NCI-H2196 treated with DMSO at 0.1 percent for 48 hours (cell line): ENCODE data around the gene NUAK1.

Experiments
- DNase-seq: peaks from one replicate; lab custom pipeline; 2025; ENCODE audit not compliant: unreplicated experiment; lab: John Stamatoyannopoulos, UW

Gene NUAK1

DNA sequence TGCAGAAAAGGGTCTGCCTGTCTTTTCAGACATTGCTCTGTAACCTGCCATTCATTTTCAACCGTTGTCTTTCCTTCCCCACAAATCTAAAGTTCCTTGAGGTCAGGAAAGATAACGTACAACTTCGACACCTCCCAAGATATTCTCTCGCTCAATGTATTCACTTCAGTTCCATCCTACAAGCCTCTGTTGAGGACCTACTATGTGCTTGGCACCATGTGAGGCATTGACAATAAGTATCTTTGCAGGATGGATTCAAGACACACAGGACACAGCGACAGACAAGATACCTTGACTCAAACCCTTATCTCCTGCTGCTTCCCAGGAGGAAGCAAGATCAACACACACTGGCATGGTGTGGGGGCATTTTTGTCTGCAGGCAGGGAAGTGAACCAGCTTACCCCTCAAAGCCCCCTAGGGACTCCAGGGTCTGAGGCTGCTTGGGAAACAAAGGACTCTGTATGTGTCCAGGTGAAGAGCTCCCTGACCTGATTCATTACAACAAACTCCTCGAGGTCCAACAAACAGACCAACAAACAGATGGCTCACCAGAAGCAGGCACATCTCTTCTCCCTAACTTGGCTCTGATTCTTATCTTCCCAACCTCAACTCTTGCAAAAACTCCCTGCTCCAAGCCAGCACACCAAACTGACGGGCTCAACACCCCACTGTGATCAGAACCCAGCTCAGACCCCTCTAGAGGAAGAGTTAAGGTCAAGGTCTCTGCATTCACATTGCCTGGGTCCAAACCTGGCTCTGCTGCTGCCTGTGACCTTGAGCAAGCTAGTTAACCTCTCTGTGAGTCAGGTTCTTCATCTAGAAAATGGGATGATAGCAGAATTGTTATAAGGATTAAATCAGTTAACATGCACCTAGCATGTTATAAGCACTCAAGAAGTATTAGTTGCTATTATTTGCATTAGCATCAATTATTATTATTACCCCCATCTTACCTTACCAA, 6.3 kb downstream of the NUAK1 start:
- no peak for DNase-seq

- no peak for DNase-seq
Measured at GRCh38 chr12:106131676-106132075, 7.1 kb downstream of the NUAK1 start.

DNA sequence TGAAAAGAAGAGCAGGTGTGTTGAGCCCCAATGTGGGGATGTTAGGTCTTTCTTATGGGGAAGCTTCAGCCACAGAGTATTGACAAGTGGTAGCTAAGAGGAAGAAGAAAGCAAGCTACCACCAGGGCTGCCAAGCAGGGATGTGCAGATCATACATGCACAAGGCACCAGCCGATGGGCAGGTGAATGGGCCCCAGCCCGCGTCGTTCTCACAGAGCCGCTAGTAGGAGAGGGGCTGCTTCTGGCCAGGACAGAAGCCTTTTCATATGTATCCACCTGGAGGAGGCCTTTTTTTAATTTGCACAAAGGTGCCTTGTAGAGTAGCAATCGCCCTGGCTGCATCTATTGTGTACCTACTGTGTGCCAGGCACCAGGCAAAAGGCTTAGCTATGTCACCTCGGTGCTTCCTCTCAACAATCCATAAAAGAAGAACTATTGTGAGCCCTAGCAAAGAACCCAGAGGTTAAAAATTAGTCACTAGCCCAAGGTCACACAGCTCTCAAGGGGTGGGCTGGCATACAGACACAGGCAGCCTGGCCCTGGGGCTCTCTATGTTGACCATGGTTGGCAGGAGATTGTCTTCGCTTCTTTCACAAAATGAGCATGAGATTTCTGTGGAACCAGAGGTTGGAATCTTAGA, 8.2 kb downstream of the NUAK1 start:
- DNase-seq: no peak

DNA sequence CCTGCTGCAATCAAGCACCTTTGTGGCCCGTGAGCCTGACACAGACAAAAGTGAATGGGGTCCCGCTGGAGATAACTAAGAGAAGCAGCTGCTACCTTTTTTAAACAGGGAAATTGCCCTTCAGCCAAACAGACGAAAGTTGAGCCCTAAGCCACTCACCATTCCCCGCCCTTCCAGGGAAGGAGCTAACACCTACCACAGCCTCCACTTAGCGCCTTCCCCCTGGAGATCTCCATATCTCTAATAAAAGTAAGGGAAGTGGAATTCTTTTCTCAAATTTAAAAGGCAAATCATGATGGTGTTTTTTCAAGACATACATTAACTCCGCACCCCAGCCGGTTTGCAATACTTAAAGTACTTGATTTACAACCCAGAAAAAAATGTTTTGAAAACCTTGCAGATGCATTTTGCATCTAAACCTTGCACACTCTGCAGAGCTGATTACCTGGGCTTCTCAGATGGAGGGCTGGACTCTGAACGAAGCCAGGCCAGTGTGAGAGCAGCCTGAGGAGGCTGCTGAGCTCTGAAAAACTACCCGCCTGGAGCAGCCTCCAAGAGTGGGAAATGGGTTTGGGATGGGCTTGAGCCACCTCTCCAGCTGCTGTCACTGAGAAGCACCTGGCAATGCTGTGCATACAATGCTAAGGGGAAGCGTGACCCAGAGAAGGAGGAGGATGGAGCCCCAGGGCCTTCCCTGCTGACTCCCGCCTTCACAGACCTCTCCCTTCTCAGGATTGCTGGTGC, 10.0 kb downstream of the NUAK1 start:
- no peak for DNase-seq

- no peak for DNase-seq
Measured at GRCh38 chr12:106127338-106128126, 11.2 kb downstream of the NUAK1 start.

DNA sequence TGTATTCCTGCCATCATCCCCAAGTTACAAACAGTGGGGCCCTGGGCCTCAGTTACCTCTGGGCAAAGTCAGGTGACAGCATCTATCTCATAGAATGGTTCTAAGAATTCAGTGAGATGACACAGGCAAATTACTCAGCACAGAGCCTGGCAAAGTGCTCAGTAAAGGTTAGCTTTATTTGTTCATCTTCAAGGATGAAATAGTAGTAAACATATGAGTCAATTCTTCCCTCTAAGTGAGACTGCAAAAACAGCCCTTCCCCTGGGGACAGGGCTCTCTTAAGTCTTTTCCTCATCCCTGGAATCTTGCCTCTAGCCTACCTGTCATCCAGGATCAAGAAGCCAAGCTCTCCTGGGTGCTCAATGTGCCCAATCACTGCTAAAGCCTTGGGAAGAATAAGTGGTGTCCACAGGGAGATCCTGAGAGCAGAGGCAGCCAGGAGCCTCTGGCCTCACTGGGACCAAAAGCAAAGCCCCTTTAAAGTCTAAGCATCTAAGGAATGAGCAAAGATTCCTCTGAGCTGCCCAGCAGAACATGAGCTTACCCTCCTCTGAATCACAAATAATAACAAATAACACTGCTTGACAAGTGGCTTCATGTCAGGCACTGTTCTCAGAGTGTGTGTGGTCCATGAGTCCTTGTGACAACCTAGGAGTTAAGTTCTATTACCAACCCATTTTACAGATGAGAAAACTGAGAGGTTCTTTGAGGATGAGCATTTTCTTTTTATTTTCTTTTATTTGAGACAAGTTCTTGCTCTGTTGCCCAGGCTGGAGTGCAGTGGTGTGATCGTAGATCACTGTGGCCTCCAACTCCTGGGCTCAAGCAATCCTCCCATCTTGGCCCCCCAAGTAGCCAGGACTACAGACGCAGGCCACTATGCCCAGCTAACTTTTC, 12.1 kb downstream of the NUAK1 start:
- DNase-seq: no peak

DNA sequence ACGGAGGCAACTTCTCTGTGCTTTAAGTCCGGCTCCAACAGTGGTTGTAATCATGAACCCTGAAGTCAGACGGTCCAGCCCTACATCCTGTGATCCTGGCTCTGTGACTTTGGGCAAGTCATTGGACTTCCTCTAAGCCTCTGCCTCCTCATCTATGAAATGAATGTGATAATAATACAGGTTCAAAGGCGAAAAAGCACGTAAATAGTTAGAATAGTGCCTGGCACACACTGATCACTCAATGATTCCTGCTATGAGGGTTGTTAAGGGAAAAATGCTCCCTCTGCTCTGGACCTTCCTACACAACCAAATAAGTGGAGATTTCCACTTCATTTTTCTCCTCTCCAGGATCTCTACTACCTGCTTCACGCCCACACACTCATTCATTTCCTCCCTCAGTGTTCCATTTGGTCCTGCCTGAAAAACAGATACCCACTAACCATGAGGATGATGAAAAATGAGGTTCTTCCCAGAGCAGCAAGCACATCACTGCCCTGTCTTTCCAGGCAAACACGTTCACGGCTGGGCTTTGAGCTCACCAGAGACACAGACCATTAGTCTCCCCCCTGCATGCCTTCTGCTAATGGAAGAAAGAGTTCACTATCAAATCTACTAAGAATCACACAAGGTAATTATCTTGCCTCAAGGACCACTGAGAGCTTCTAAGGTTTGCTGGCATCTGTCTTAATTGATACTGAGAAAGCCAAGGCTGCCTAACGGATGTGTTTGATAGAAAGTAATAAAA, 13.2 kb downstream of the NUAK1 start:
- no peak for DNase-seq

- no peak for DNase-seq
Measured at GRCh38 chr12:106123551-106124081, 15.1 kb downstream of the NUAK1 start.

GRCh38 chr12:106123110-106123509, 15.6 kb downstream of the NUAK1 start:
- DNase-seq: no peak

GRCh38 chr12:106122004-106122403, 16.8 kb downstream of the NUAK1 start:
- no peak for DNase-seq

GRCh38 chr12:106120519-106121105, 18.1 kb downstream of the NUAK1 start:
- no peak for DNase-seq

- DNase-seq: no peak
Measured at GRCh38 chr12:106119301-106119700, 19.5 kb downstream of the NUAK1 start.

- DNase-seq: no peak
Measured at GRCh38 chr12:106118381-106119130, 20.2 kb downstream of the NUAK1 start.

DNA sequence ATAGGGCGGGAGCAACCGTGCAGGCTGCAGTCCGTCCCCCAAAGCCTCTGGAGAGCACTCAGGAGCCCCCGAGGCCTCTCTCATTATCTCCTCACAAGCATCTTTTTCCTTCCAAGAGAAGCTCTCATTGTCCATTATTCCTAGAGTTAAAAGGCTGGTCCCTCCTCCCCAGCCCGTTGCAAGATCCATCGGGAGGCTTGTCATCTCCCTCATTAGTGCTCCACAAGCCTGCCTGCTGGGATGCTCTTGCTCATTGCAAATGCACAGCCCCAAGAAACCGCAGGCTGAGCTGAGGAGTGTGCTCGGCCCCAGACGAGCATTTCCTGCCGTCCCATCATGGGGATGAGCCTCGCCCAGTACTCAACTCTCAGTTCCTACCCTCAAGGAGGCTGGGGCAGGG, 23.3 kb downstream of the NUAK1 start:
- DNase-seq: no peak

DNA sequence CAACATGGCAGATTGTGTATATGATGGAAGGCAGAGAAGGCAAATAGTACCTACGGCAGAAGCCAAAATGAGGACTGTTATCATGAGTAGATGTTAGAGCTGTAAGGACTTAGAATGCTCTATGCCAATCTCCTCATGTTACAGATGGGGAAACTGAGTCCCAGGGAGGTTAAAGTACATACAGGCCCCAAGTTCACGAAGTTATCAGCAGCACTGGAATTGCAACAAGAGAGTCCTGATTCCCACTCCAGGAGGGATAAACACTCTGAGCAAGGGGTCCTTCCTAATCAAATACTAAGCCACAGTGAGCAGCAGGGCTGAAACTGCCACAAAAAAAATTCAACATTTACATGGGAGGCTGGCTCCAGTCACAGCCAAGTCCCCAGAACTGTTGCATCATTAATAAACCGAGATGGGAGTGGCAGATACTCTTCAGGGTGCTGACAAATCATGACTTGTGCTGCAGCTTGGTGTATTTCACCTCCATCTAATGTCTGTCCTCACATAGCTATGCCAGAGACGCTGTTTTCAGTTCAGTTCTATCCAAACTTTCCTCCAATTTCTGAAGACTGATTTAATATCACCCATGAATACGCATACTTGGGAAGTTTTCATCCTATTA, 24.2 kb downstream of the NUAK1 start:
- DNase-seq: no peak

DNA sequence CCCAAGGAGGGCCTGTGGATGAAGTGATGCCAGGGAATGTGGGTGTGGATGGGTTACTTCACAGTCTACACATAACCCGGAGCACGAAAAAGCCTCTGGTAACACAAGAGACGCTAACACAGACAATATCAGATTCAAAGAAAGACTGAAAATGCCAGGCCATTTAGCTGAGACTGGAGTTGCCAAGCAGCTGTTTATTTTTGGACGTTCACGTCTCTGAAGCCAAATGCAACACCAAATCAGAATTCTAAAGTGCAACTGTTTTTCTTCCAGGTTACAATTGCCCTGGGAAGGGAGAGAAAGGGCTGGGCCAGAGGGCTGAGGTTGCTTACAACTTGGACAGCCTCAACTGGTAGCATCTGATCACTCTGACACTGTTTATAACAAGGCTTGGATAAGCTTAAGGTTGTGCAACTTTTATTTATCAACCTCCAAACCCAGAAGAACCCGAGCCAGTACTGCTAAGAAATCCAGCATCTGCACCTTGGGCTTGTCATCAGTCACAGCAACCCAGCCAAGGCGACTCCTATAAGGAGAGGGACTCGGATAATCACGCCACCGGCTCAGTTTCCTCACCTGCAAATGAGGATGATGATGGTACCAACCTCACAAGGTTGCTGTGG, 24.8 kb downstream of the NUAK1 start:
- DNase-seq: no peak

DNA sequence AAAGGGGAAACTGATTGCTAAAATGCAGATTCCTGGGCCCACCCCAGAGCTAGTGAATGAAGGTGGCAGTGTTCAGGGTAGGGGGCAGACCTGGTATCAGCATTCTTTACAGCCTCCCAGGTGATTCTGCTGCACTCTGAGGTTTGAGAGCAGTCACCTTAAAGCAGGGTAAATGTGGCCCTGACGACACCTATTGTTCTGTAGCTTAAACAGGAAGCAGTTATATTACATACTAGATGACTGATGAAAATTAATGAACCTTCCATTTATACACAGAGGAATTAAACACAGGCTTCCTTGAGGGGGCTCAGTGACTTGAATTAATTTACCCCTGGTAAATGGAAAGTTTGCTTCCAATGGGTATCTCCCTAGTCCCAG, 25.3 kb downstream of the NUAK1 start:
- DNase-seq: no peak
